H54 (cell line): ENCODE measurements around the gene SYDE1.
A peak's percentile ranks its signal among the peaks of the same experiment; 100 is the strongest.

Source experiments
- DNase-seq: peaks from one replicate; pipeline ENCODE4 v3.0.0; 2011; ENCODE audit warnings: low spot score, mixed read lengths; ENCODE audit not compliant: insufficient read length
- FAIRE-seq: peaks from 3 replicates; lab custom pipeline; 2011; peaks lifted over from hg19 to GRCh38; lab: Jason Lieb, UNC
- POLR2A ChIP-seq: IDR thresholded peaks from 2 replicates; pipeline ENCODE4 v1.6.1; 2011; ENCODE audit warnings: low read depth, mild to moderate bottlenecking, low read length

The SYDE1 gene

DNA sequence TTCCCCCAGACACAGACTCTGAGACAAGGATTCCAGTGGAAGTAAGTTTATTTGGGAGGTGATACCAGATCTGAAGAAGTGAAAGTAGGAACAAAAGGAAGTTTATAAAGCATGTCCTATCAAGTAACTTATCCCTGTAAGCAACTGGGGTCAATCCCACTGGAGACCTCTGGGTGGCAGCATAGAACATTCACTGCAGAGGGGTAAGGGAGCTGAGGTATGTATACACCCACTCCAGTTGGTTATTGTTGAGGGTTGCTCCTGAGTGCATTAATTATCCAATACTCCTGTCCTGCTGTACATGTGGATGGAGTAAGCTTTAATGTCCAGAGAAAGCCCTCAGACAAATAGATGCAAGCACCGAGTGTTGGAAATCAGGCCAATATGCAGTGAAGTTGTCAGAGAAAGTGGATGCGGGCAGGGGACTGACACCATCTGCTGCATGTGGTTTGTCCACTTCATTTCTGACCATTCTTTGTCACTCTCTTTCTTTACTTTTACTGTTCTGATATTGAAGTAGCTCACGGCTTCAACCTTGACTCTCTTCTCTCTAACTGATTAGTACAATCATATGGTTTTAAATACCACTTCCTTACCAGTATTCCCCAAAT lies 46.9 kb downstream of the SYDE1 start:
- no peak for FAIRE-seq
- no peak for TF ChIP-seq POLR2A
- DNase-seq, result no peak

DNA sequence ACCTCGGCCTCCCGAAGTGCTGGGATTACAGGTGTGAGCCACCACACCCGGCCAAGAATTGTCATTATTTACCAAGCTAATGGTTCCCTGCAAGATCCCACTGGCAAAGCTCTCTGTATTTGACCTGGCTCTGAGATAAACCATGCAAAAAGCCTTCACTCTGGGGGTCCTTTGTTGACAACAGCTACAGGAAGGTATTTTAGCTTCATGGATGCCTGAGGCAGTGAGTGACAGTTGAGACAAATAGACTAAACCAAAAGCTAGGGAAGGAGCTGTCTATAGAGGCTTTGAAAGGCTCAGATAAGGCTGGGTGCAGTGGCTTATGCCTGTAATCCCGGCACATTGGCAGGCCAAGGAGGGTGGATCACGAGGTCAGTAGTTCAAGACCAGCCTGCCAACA lies 48.1 kb downstream of the SYDE1 start:
- TF ChIP-seq POLR2A, result no peak
- FAIRE-seq (no peak), DNase-seq (no peak)

DNA sequence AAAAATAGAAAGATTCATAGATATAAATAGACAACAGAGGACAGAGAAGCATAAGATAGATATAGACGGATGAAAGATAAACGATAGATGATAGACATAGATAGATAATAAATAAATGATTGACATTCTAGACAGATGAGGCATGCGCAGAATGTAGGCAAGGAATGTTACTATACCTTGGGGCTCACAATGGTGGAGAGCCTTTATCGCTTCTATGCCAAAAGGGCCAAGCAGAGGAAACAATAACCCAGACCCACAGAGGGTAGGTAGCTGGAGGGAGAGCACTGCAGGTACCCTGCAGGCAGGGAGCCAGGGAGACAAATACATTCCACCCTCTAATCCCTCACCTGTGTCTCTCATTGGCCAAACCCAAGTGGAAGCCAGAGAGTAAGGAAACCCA lies 49.2 kb downstream of the SYDE1 start:
- FAIRE-seq (no peak), DNase-seq (no peak)
- TF ChIP-seq POLR2A, result no peak

DNA sequence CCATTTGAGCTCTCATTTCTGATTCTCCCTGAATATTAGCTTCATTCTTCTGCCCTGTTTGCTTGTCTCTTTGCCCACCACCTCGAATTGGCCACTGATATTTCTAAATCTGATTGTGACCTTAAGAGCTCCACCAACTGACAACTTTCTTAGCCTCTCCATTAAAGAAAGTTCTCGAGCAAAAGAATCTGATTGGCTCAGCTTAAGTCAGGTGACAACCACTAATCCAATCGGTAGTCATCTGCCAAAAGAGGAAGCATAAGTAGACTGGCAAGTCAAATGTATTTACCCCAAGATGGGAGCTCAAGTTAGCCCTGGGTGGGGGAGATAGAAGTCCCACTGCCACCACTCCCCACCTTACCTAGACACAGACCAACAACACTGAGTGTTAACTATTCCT lies 52.0 kb downstream of the SYDE1 start:
- no peak for DNase-seq
- no peak for TF ChIP-seq POLR2A
- no peak for FAIRE-seq

DNA sequence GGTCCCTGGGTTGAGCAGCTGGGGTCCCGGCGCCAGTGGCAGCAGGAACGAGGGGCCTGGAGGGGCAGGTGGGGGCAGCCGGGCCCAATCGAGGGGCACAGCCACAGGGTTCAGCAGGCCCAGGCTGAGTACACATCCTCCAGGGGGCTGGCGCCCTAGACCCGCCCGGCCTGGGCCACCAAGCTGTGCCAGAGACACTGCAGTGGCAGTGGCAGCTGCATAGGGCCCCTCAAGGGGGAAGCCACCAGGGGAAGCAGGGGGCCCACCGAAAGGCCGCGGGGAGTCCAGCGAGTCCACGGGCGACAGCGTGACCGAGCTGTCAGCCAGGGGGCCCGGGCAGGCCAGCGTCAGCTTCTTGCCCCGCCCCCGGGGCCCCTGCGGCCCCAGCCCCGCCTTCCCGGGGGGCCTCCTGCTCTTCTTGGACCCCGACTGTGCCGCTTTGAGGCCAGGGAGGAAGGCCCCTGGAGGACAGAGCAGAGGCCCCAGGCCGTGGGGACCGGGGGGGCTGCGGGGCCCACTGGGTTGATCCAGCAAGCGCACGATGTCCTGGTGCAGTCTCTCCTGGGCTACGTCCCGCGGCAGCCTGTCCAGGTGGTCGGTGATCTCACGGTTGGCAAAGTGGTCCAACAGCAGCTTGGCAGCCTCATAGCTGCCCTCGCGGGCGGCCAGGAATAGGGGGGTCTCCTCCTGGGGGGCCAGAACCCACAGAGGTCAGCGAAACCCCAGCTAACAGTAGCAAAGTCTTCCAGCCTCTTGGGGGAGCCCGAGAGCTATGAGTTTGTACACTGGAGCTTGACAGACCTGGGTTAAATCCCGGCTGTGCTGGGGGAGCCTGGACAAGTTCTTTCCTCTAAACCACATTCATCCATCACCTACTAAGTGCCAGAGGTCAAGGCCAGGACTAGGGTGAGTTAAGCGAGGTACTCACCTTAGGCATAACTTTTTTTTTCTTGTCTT lies 54.1 kb downstream of the SYDE1 start:
- DNase-seq (peak; percentile 70), FAIRE-seq (no peak)
- TF ChIP-seq POLR2A, result no peak
